Cerebellar nuclear complex (tissue), 1 donor: Measurements from ENCODE around the gene SEMA3D.
"Not testable (repeated sequence)": the region's sequence is repeated elsewhere in the genome, so short reads cannot be mapped to it uniquely, and the experiment has no call there.

Experiments used
- DNase-seq, 2 experiments: peaks; one replicate each; lab custom pipeline; 2025; lab: John Stamatoyannopoulos, UW

SEMA3D gene

DNA sequence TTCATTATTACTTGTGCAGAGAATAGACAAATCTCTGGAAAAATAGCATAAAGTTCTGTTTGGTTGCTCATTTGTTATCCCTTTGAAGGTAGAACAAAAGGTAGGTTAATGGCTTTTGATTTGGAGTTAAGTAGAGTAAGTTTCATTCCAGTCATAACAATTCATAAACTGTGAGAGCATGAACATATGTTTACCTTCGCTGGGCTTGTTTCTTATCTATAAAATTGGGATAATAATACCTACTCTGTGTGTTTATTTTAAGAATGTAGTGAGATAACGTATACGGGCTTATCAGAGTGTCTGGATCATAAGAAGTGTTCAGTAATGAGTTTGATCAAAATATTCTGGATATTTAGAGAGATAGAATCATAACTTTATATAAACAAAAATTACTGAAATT, 155.4 kb downstream of the SEMA3D start:
- no peak for DNase-seq

DNA sequence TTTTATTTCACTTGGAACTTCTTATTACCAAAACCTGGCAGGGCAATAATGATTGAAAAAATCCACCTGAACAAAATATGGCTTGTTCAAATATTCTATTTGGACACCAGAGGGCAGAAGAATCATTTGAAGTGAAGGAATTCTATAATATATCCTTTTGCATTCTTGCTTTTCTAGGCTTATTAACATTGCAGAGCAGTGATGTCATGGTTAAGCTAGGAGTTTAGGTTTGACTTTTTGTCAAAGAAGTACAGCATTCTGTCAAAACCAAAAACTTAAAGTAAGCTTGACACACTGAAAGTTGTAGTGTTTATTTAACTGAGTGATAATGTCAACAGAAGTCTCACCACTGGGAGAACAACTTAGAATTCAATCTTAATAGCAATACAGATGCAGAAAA, 156.0 kb downstream of the SEMA3D start:
- DNase-seq, result no peak

DNA sequence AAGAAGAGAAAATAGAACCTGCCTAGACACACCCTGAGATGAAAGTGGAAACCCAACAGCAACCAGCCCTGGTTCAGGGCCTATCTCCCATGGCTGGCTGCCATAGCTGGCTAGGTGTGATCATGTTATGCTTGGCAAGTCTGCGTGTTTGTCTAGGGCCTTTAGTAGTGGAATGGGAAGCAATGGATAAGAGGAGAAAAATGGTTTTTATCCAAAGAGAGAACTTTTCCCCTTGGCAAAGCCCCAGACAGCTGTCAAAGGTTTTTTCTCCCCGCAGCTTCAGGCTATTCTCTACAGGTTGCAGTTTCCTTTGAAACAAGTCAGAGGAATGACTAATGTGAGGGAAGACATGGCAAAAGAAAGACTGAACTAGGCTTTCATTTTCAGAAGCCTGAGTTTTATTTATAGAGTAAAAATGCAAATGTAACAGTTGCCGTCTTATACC, 161.5 kb downstream of the SEMA3D start:
- DNase-seq, result no peak

GRCh38 chr7:85023916-85024315, 162.9 kb downstream of the SEMA3D start:
- no peak for DNase-seq

DNA sequence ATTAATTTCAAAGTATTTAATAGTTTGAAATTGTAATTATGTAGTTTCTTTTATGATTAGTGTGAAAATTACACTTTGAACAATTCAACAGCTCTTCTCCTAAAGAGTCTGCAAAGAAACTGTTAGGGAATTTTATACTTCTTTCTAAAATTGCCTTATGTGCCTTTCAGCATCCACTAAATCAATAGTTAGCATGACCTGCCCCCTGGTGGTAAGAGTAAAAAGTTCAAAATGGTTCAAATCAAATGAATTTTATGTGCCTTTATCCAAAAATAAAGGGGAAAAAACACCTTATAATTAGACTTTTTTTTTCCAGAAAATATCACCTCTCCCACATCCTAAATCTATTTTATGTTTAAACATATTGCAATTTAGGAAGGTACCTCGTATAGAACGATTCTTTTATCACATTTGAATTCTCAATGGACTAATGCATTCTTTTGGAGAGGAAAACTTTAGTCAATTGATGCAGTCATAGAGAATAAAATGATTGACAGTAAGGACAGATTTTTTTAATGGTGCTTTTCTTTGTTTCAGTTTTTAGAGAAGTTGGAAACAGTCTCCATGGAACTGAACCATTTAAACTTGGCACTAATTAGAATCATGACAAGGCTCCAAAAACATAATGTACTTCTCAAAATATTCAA, 163.7 kb downstream of the SEMA3D start:
- DNase-seq, result no peak

GRCh38 chr7:85022064-85022697, 164.7 kb downstream of the SEMA3D start:
- no peak for DNase-seq

- DNase-seq, result no peak
Measured at GRCh38 chr7:85021101-85021704, 165.7 kb downstream of the SEMA3D start.

DNA sequence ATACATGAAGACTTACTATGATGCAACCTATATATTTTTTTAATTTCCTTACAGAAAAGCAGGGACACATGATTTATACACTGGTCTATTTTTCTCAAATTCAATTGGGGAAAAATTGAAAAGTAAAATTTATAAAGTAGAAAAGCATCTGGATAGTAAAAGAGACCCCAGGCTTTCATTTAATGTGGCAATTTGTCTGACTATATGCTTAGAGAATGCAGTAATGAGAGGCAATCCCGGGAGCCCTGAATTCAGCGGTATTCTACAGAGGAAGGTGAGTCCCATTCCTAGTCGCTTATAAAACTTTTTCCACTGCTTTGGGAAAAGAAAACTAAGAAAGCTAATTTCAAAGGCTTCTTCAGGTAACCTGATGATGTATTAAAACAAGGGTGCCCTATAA, 167.1 kb downstream of the SEMA3D start:
- DNase-seq, result no peak

DNA sequence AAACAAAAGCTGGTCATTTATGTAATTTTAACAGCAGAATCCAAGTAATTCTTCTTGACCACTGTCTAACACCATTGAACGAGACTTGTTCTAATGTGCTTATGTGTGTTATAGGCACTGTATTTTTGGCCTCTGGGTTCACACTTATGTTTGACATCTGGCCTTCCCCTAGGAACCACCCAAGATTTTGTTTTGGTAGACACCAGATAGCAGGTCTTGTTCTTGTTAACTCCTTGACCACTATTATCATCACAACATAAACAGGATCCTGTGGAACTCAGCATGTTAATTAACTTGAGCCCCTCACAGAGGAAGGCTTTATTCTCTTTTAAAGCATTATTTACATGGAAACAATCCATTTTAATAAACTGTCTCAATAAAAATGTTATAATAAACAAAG, 167.7 kb downstream of the SEMA3D start:
- DNase-seq, result no peak

DNA sequence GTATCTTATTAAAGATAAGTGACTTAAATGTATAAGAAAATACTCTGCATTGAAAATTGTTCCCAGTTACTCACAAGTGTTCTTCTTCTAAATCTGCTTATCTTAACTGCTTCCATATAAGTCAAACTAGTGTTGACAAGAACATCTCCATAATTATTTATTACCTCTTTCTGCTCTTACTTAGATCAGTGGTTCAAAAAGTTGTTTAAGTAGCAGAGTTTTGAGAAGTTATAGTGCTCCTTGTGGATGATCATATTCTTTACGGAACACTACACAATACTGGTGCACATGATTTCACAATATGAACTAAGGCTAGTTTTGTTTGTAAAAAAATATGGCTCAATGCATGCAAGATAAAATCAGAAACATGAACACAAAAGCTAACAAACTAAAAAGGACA, 168.4 kb downstream of the SEMA3D start:
- no peak for DNase-seq

DNA sequence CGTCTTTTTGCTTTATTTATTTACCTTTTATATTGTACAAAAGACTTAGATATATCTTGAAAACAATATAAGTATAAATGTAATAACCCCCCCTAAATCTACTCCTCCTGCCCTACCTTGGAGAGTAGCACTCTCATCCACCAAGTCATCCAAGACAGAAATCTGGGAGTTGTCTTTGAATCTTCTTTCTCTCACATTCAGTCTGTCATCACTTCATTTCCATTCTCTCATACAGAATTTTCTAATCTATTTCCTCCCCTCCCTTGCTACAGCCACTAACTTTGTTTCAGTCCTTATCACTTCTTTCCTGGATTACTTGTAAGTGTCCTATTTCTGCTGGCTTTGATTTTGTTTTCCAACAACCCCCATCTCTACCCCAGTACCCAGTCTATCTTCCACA, 170.6 kb downstream of the SEMA3D start:
- DNase-seq, result no peak

DNA sequence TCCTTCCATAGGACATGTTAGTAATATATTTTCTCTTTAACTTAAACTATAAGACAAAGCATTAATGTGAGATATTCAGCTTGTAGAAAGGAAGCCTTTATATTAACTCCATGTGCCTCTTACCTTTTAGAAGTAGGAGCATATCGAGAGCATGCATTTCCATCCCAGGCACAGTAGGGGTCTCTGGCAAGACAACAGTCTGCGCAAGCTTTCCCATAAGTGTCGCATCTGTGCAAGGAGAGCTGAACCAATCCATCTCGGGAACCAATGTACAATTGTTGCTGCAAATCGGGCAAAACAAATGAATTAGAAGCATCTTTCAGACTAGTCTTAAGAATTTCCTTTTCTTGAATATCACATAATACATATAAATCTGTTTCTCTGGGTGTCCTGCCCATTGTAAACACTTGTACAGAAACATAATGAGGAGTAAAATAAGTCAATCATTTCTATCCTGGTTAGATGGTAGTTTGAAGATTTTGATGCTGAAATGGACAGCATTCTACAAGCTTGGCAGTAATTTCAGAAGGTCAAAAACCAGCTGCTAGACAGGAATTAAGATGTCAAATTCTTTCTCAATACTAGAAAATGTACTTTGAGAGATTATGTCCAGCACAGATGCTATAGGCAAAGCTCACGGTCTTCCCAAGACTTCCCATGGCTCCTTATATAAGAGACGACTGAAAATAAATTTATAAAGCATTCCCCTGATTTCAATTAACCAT, 171.8 kb downstream of the SEMA3D start:
- no peak for DNase-seq

DNA sequence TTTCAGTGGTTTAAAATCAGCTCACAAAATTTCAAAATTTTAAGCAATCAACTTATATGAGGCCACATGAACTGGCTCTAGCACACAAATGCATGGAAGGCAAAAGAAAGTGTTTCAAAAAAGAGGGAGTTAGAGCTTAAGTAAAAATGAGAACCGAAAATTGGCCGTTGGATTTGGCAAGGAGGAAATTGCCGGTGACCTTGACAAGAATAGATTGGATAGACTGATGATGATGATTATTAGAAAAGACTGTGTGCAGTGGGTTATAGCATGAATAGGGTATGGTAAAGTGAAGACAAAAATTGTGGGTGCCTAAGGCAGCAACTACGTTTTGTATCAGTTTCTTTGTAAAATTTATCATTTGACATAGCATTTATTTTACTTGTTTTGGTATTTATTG, 175.7 kb downstream of the SEMA3D start:
- no peak for DNase-seq

DNA sequence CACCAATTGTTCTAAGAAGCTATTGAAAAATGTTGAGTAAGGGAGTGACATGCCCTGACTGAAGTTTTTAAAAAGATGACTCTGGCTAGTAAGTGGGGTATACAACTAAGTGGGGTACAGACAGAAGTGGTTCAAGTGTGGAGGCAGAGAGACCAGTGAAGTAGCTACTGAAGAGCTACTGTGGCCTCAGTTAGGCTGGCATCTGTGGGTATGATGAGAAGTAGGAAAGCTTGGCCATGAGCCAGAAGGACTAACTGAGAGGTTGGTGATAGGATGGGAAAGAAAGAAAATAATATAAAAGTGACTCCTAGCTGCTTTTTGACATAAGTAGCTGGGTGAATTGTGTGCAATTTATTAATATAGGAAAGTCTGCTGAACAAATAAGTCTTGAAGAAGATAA, 176.6 kb downstream of the SEMA3D start:
- no peak for DNase-seq

GRCh38 chr7:85006754-85007153, 180.1 kb downstream of the SEMA3D start:
- no peak for DNase-seq

- no peak for DNase-seq
Measured at GRCh38 chr7:85004402-85004801, 182.5 kb downstream of the SEMA3D start.

- DNase-seq, result no peak
Measured at GRCh38 chr7:85001495-85002345, 185.1 kb downstream of the SEMA3D start.

DNA sequence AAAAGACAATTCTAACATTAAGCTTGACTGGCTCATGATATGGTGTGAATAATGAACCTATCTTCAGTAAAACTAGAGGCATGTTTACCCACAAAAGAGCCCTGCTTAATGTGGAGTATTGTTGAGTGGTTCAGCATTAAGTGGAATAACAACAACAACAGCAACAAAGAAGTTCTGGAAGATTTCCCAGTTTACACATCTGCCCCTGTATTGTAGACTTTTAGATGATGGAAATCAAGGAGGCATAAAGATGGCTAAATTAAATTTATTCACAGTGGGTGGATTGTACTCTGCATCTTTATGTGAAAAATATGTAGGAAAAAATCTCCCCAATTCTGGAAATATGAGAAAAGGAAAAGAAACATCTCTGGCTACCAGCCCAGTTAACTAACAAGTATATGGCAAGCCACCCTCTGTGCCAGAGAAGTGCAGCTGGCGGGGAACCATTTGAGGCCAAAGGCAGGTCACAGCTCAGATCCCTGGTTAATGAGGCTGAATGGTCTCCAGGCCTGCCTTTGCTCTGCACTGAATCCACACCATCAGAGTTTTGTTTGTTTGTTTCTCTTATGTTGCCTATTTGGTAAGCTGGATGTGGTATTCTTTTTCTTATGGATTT, 186.0 kb downstream of the SEMA3D start:
- DNase-seq, result no peak

DNA sequence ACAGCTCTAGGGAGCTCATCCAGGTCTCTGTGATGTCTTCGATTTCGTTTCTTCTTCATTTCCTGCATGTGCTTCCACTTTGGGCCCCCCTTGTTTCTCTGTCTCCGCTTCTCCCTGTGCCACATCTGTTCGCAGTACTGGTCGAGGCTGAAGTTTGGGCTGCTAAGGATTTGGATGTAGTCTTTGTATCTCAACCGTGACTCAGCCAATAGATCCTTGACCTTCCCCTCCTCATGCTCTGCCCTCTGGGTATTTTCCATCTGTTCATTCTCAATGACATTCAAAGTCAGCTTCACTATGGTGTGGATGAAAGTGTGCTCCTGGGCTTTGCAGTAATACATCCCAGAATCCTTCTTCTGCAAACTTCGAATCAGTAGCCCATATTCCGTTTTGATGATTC, 187.4 kb downstream of the SEMA3D start:
- DNase-seq, result no peak

DNA sequence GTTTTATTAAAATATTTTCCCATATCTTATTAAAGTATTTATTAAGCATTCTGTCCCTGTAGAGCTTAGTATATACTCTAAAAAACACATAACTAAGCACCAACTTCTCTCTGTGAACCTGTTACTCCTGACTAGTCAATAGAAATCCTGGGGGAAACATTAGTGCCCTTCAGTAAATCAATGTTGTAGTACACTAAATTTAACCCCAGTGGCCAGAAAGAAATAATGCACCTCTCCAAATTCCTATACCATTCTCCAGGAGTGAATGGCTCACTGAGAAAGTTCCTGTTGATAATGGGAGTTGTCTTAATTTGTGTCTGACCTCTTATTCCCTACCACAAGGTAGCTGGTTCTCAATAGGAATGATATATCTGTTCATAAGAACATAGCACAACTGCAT, 188.2 kb downstream of the SEMA3D start:
- DNase-seq, result no peak

DNA sequence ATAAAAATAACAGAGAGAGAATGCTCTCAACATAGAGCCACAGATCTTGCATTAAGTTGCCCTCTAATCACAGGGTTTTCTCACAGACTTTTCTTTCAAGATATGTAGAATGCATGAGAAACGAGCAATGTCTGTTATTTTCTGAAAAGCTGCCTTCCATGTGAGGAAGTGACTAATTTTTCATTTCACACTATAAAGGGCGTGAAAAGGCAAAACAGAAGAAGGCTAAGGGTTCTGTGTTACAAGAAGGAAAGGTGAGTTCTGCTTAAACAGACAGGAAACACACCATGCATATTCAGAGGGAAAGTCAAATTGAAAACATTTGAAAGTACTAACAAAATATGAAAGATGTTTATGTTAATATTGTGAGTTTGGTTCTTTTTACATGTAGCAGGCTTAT, 189.2 kb downstream of the SEMA3D start:
- no peak for DNase-seq

DNA sequence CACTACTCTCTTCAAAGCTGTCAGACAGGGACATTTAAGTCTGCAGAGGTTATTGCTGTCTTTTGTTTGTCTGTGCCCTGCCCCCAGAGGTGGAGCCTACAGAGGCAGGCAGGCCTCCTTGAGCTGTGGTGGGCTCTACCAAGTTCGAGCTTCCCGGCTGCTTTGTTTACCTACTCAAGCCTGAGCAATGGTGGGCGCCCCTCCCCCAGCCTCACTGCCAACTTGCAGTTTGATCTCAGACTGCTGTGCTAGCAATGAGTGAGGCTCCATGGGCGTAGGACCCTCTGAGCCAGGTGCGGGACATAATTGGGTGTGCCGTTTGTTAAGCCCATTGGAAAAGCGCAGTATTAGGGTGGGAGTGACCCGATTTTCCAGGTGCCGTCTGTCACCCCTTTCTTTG, 193.9 kb downstream of the SEMA3D start:
- DNase-seq, result not testable (repeated sequence)
